Activated T-helper 1 cell treated with anti-CD3 and anti-CD28 coated beads, Interleukin-12 subunit alpha, Interleukin-12 subunit beta, Interleukin-2, Interleukin-4 antibody, amounts not matched to agents 30 ng/mL and 10 ng/mL and 1 ng/mL, durations not matched to agents 14 hours and 24 hours and 36 hours (primary cell): ENCODE measurements around the gene STON2. TPM values are rescaled to one million over a fixed set of nuclear protein-coding genes. Genes with fewer than 3 reads are reported as not detected.

Source experiments
- DNase-seq: peaks from one replicate; pipeline ENCODE4 v3.0.0; 2021; ENCODE audit warnings: low spot score
- H3K27ac Mint-ChIP-seq: one replicate; pipeline ENCODE4 v1.8.0; 2021; ENCODE audit warnings: mild to moderate bottlenecking, mixed read lengths
- H3K27me3 Mint-ChIP-seq: one replicate; pipeline ENCODE4 v1.8.0; 2022; ENCODE audit warnings: mild to moderate bottlenecking, moderate library complexity, mixed read lengths; ENCODE audit not compliant: insufficient read depth
- H3K36me3 Mint-ChIP-seq: one replicate; pipeline ENCODE4 v1.8.0; 2021; ENCODE audit warnings: low read depth, mixed read lengths
- H3K4me1 Mint-ChIP-seq: one replicate; pipeline ENCODE4 v1.8.0; 2021; ENCODE audit warnings: low read depth, mixed read lengths
- H3K4me3 Mint-ChIP-seq: one replicate; pipeline ENCODE4 v1.8.0; 2021; ENCODE audit warnings: mild to moderate bottlenecking, moderate library complexity, mixed read lengths
- H3K9me3 Mint-ChIP-seq: one replicate; pipeline ENCODE4 v1.8.0; 2021; ENCODE audit warnings: mixed read lengths
- intact Hi-C: fragments of 100-400 bp; cut with micrococcal nuclease; formaldehyde crosslinking; loops from one replicate; pipeline ENCODE4 v1.15.1; 2024
- total RNA-seq: library from RNA; stranded (reverse); gene quantifications from 2 replicates; pipeline ENCODE4 v1.2.3, GENCODE V29; 2022

Gene STON2
- total RNA-seq, 1 donor from 2014 or later: 0.44 TPM

- H3K27me3 Mint-ChIP-seq: no peaks in the 10 kb centered on the region
- no peaks in the 10 kb centered on the region for H3K4me1 Mint-ChIP-seq
- H3K36me3 Mint-ChIP-seq: no peaks in the 10 kb centered on the region
- intact Hi-C loops: no loop called here
- H3K27ac Mint-ChIP-seq: no peak overlapping the region
- H3K4me3 Mint-ChIP-seq: no peak overlapping the region
- no peak for DNase-seq
- no peaks in the 10 kb centered on the region for H3K9me3 Mint-ChIP-seq
These were observed 68.7 kb downstream of the STON2 start for GRCh38 chr14:81331229-81332021.

- no peaks in the 10 kb centered on the region for H3K9me3 Mint-ChIP-seq
- H3K4me3 Mint-ChIP-seq: no peak overlapping the region
- no peak for DNase-seq
- intact Hi-C loops: no loop called here
- H3K27ac Mint-ChIP-seq: no peak overlapping the region
- no peaks in the 10 kb centered on the region for H3K27me3 Mint-ChIP-seq
- no peaks in the 10 kb centered on the region for H3K4me1 Mint-ChIP-seq
- no peaks in the 10 kb centered on the region for H3K36me3 Mint-ChIP-seq
These were observed 69.5 kb downstream of the STON2 start for GRCh38 chr14:81330619-81331122.

- Mint-ChIP-seq H3K27me3 (no peaks in the 10 kb centered on the region), H3K4me1 (no peaks in the 10 kb centered on the region), H3K27ac (no peak overlapping the region)
These were observed 70.3 kb downstream of the STON2 start for GRCh38 chr14:81329640-81330381.

GRCh38 chr14:81326451-81326850 lies 73.7 kb downstream of the STON2 start:
- Mint-ChIP-seq H3K27me3 (no peaks in the 10 kb centered on the region), H3K36me3 (no peaks in the 10 kb centered on the region)

More at GRCh38 chr14:81329640-81330381, 70.3 kb downstream of the STON2 start:
- no peaks in the 10 kb centered on the region for H3K36me3 Mint-ChIP-seq
- intact Hi-C loops: no loop called here
- no peaks in the 10 kb centered on the region for H3K9me3 Mint-ChIP-seq
- no peak overlapping the region for H3K4me3 Mint-ChIP-seq
- no peak for DNase-seq

GRCh38 chr14:81324011-81324410 lies 76.1 kb downstream of the STON2 start:
- Mint-ChIP-seq H3K9me3 (no peaks in the 10 kb centered on the region), H3K27me3 (no peaks in the 10 kb centered on the region), H3K27ac (no peak overlapping the region), H3K36me3 (no peaks in the 10 kb centered on the region), H3K4me1 (no peaks in the 10 kb centered on the region), H3K4me3 (no peak overlapping the region)
- intact Hi-C loops: no loop called here
- DNase-seq: no peak

More at GRCh38 chr14:81326451-81326850, 73.7 kb downstream of the STON2 start:
- Mint-ChIP-seq H3K27ac (no peak overlapping the region), H3K9me3 (no peaks in the 10 kb centered on the region), H3K4me3 (no peak overlapping the region), H3K4me1 (no peaks in the 10 kb centered on the region)
- no peak for DNase-seq
- intact Hi-C loops: no loop called here

- intact Hi-C loops: no loop called here
- H3K27me3 Mint-ChIP-seq: no peaks in the 10 kb centered on the region
- H3K4me1 Mint-ChIP-seq: no peaks in the 10 kb centered on the region
- no peak overlapping the region for H3K27ac Mint-ChIP-seq
- H3K36me3 Mint-ChIP-seq: no peaks in the 10 kb centered on the region
- no peak overlapping the region for H3K4me3 Mint-ChIP-seq
- DNase-seq: no peak
- H3K9me3 Mint-ChIP-seq: no peaks in the 10 kb centered on the region
These were observed 77.0 kb downstream of the STON2 start for GRCh38 chr14:81323093-81323492.

- Mint-ChIP-seq H3K9me3 (no peaks in the 10 kb centered on the region), H3K36me3 (no peaks in the 10 kb centered on the region), H3K4me3 (no peak overlapping the region), H3K4me1 (no peaks in the 10 kb centered on the region), H3K27me3 (no peaks in the 10 kb centered on the region), H3K27ac (no peak overlapping the region)
- intact Hi-C loops: no loop called here
- DNase-seq: no peak
These were observed 80.2 kb downstream of the STON2 start for GRCh38 chr14:81319946-81320345.

GRCh38 chr14:81319314-81319713 lies 80.8 kb downstream of the STON2 start:
- no peak overlapping the region for H3K27ac Mint-ChIP-seq
- H3K9me3 Mint-ChIP-seq: no peaks in the 10 kb centered on the region
- H3K27me3 Mint-ChIP-seq: no peaks in the 10 kb centered on the region
- intact Hi-C loops: no loop called here
- no peak overlapping the region for H3K4me3 Mint-ChIP-seq
- no peak for DNase-seq
- H3K4me1 Mint-ChIP-seq: no peaks in the 10 kb centered on the region
- no peaks in the 10 kb centered on the region for H3K36me3 Mint-ChIP-seq

- no peak for DNase-seq
- Mint-ChIP-seq H3K27me3 (peaks cover 5% of the 10 kb centered on the region), H3K4me3 (no peak overlapping the region), H3K4me1 (no peaks in the 10 kb centered on the region), H3K9me3 (no peaks in the 10 kb centered on the region), H3K27ac (no peak overlapping the region), H3K36me3 (no peaks in the 10 kb centered on the region)
- intact Hi-C loops: no loop called here
These were observed 84.8 kb downstream of the STON2 start for GRCh38 chr14:81315341-81315740.

GRCh38 chr14:81314443-81315175 lies 85.5 kb downstream of the STON2 start:
- H3K4me1 Mint-ChIP-seq: no peaks in the 10 kb centered on the region
- intact Hi-C loops: no loop called here
- no peak for DNase-seq
- H3K27ac Mint-ChIP-seq: no peak overlapping the region
- H3K27me3 Mint-ChIP-seq: peaks cover 5% of the 10 kb centered on the region
- H3K9me3 Mint-ChIP-seq: no peaks in the 10 kb centered on the region
- no peaks in the 10 kb centered on the region for H3K36me3 Mint-ChIP-seq
- no peak overlapping the region for H3K4me3 Mint-ChIP-seq

GRCh38 chr14:81313775-81314429 lies 86.2 kb downstream of the STON2 start:
- H3K4me1 Mint-ChIP-seq: no peaks in the 10 kb centered on the region
- no peaks in the 10 kb centered on the region for H3K9me3 Mint-ChIP-seq
- H3K4me3 Mint-ChIP-seq: no peak overlapping the region
- H3K27me3 Mint-ChIP-seq: peaks cover 5% of the 10 kb centered on the region
- no peak overlapping the region for H3K27ac Mint-ChIP-seq
- no peaks in the 10 kb centered on the region for H3K36me3 Mint-ChIP-seq
- intact Hi-C loops: no loop called here
- DNase-seq: no peak

GRCh38 chr14:81313200-81313599 lies 86.9 kb downstream of the STON2 start:
- Mint-ChIP-seq H3K9me3 (no peaks in the 10 kb centered on the region), H3K36me3 (no peaks in the 10 kb centered on the region), H3K27me3 (peaks cover 5% of the 10 kb centered on the region), H3K4me1 (no peaks in the 10 kb centered on the region), H3K27ac (no peak overlapping the region), H3K4me3 (no peak overlapping the region)
- DNase-seq: no peak
- intact Hi-C loops: no loop called here
